ENCODE data around the gene FPGS. TPM values are rescaled to one million over a fixed set of nuclear protein-coding genes. Genes with fewer than 3 reads are reported as not detected.

The FPGS gene
- total RNA-seq, 2 donors from 2014 or later = 31.6 to 55.1 TPM

- peaks cover 3% of the 10 kb centered on the region for H3K4me1 ChIP-seq
- intact Hi-C loops (cut with DNase I) = no loop called here
- H3K36me3 ChIP-seq = peaks cover 36% of the 10 kb centered on the region
- H3K9me3 ChIP-seq = no peaks in the 10 kb centered on the region
- no peak for TF ChIP-seq CTCF (IDR thresholded peaks at IDR 0.05)
- H3K9ac ChIP-seq (ENCODE audit: low read depth in 2 of 2, low read length in 2 of 2) = no peak overlapping the region
- no peak for DNase-seq
- H3K27me3 ChIP-seq = no peaks in the 10 kb centered on the region
- no peak overlapping the region for H3K4me3 ChIP-seq
- no peak overlapping the region for H3K27ac ChIP-seq
These were observed 11.6 kb upstream of the FPGS start for GRCh38 chr9:127791085-127791484.

- Histone ChIP-seq H3K4me3 (no peak overlapping the region), H3K27ac (no peak overlapping the region), H3K4me1 (peaks cover 3% of the 10 kb centered on the region), H3K9me3 (no peaks in the 10 kb centered on the region), H3K27me3 (no peaks in the 10 kb centered on the region), H3K9ac (ENCODE audit: low read depth in 2 of 2, low read length in 2 of 2) (no peak overlapping the region), H3K36me3 (peaks cover 32% of the 10 kb centered on the region)
- no peak for TF ChIP-seq CTCF (IDR thresholded peaks at IDR 0.05)
- DNase-seq = no peak
- intact Hi-C loops (cut with DNase I) = no loop called here
These were observed 10.2 kb upstream of the FPGS start for GRCh38 chr9:127792417-127793031.

GRCh38 chr9:127793093-127793708 is 9.5 kb upstream of the FPGS start:
- no peak for DNase-seq
- H3K9me3 ChIP-seq = no peaks in the 10 kb centered on the region
- peak overlapping the region in 1 of 2 donors; percentile 12 for H3K9ac ChIP-seq (ENCODE audit: low read depth in 2 of 2, low read length in 2 of 2)
- intact Hi-C loops (cut with DNase I) = no loop called here
- H3K4me1 ChIP-seq = peaks cover 3% of the 10 kb centered on the region
- TF ChIP-seq CTCF (IDR thresholded peaks at IDR 0.05) = no peak
- no peaks in the 10 kb centered on the region for H3K27me3 ChIP-seq
- peaks cover 26% of the 10 kb centered on the region for H3K36me3 ChIP-seq
- no peak overlapping the region for H3K27ac ChIP-seq
- H3K4me3 ChIP-seq = no peak overlapping the region

- peaks cover 3% of the 10 kb centered on the region for H3K4me1 ChIP-seq
- TF ChIP-seq CTCF (IDR thresholded peaks at IDR 0.05) = no peak
- H3K9ac ChIP-seq (ENCODE audit: low read depth in 2 of 2, low read length in 2 of 2) = no peak overlapping the region
- intact Hi-C loops (cut with DNase I) = no loop called here
- no peaks in the 10 kb centered on the region for H3K9me3 ChIP-seq
- H3K4me3 ChIP-seq = no peak overlapping the region
- no peak for DNase-seq
- H3K27ac ChIP-seq = no peak overlapping the region
- H3K27me3 ChIP-seq = no peaks in the 10 kb centered on the region
- peaks cover 16% of the 10 kb centered on the region for H3K36me3 ChIP-seq
These were observed 8.5 kb upstream of the FPGS start for GRCh38 chr9:127794001-127794791.

GRCh38 chr9:127796225-127796813 is 6.4 kb upstream of the FPGS start:
- Histone ChIP-seq H3K9ac (ENCODE audit: low read depth in 2 of 2, low read length in 2 of 2) (no peak overlapping the region), H3K9me3 (no peaks in the 10 kb centered on the region), H3K27me3 (no peaks in the 10 kb centered on the region), H3K4me1 (peaks cover 3% of the 10 kb centered on the region), H3K27ac (no peak overlapping the region), H3K4me3 (no peak overlapping the region), H3K36me3 (peaks cover under 1% of the 10 kb centered on the region)
- intact Hi-C loops (cut with DNase I) = no loop called here
- no peak for TF ChIP-seq CTCF (IDR thresholded peaks at IDR 0.05)
- DNase-seq = no peak
